Stimulated activated CD8-positive, alpha-beta memory T cell treated with anti-CD3 and anti-CD28 coated beads, Interleukin-4, amount 100 ng/mL, for 1 hour (primary cell): ENCODE measurements around the gene FH.

Experiments used
- DNase-seq, 2 donors: peaks; one replicate each; pipeline ENCODE4 v3.0.0-alpha.2; 2020; ENCODE audit warnings: low read depth in 2 of 2, low spot score in 1 of 2

FH gene

GRCh38 chr1:241525026-241525425 is 5.5 kb upstream of the FH start:
- DNase-seq: no peak

- no peak for DNase-seq
Observed at GRCh38 chr1:241521718-241522117, 2.2 kb upstream of the FH start.

- DNase-seq: no peak
Observed at GRCh38 chr1:241520080-241520465, 518 bp upstream of the FH start.

- DNase-seq: no peak
Observed at GRCh38 chr1:241518476-241519307, 863 bp downstream of the FH start.

- no peak for DNase-seq
Observed at GRCh38 chr1:241513378-241513777, 6.2 kb downstream of the FH start.

- no peak for DNase-seq
Observed at GRCh38 chr1:241507189-241507863, 12.2 kb downstream of the FH start.

- no peak for DNase-seq
Observed at GRCh38 chr1:241503444-241503843, 16.1 kb downstream of the FH start.

GRCh38 chr1:241499910-241500309 is 19.6 kb downstream of the FH start:
- DNase-seq: no peak

- no peak for DNase-seq
Observed at GRCh38 chr1:241495741-241496140, 23.8 kb downstream of the FH start.

- DNase-seq: no peak
Observed at GRCh38 chr1:241488739-241489138, 30.8 kb downstream of the FH start.

GRCh38 chr1:241485554-241485992 is 34.0 kb downstream of the FH start:
- no peak for DNase-seq

GRCh38 chr1:241485145-241485544 is 34.4 kb downstream of the FH start:
- DNase-seq: no peak

- no peak for DNase-seq
Observed at GRCh38 chr1:241482761-241483250, 36.7 kb downstream of the FH start.

- no peak for DNase-seq
Observed at GRCh38 chr1:241479294-241479693, 40.3 kb downstream of the FH start.

GRCh38 chr1:241475671-241476070 is 43.9 kb downstream of the FH start:
- DNase-seq: no peak

GRCh38 chr1:241473026-241473425 is 46.5 kb downstream of the FH start:
- no peak for DNase-seq

- no peak for DNase-seq
Observed at GRCh38 chr1:241470908-241471590, 48.5 kb downstream of the FH start.

- no peak for DNase-seq
Observed at GRCh38 chr1:241470361-241470760, 49.2 kb downstream of the FH start.

- DNase-seq: no peak
Observed at GRCh38 chr1:241465673-241466072, 53.9 kb downstream of the FH start.

GRCh38 chr1:241464985-241465384 is 54.6 kb downstream of the FH start:
- no peak for DNase-seq

- DNase-seq: no peak
Observed at GRCh38 chr1:241462391-241462790, 57.2 kb downstream of the FH start.
